Right lobe of liver (tissue), 6 donors: ENCODE data around the gene TERC. TPM values are rescaled to one million over a fixed set of nuclear protein-coding genes. Genes with fewer than 3 reads are reported as not detected.
"Not testable (repeated sequence)": the region's sequence is repeated elsewhere in the genome, so short reads cannot be mapped to it uniquely, and the experiment has no call there.

ENCODE experiments used
- ATAC-seq, 4 donors: fragments of 200-7000 bp; cut with Tn5 transposase; one replicate each; pipeline ENCODE4 v1.9.1; 2020; ENCODE audit warnings: mild to moderate bottlenecking in 4 of 4, moderate library complexity in 4 of 4
- DNase-seq, 3 donors: peaks; one replicate each; pipeline ENCODE4 v3.0.0-alpha.2; 2020
- H3K27ac ChIP-seq, 3 donors: fragments of 200-600 bp; one replicate each; pipeline ENCODE4 v1.8.0; 2022
- H3K27me3 ChIP-seq, 2 donors: fragments of 200-600 bp; one replicate each; pipeline ENCODE4 v1.8.0; 2022
- H3K36me3 ChIP-seq, 4 donors: fragments of 200-600 bp; sonication (generic) in 1 of 4; one replicate each; pipeline versions ENCODE4 v1.5.1 to v1.8.0; 2017 to 2022; ENCODE audit warnings: control low read depth in 1 of 4
- H3K4me1 ChIP-seq, 4 donors: fragments of 200-600 bp; sonication (generic) in 1 of 4; one replicate each; pipeline versions ENCODE4 v1.5.1 to v1.8.0; 2017 to 2022; ENCODE audit warnings: control low read depth in 1 of 4
- H3K4me3 ChIP-seq, 3 donors: fragments of 200-600 bp; one replicate each; pipeline ENCODE4 v1.8.0; 2022
- H3K9me3 ChIP-seq, 4 donors: fragments of 200-600 bp; sonication (generic) in 1 of 4; one replicate each; pipeline versions ENCODE4 v1.5.1 to v1.8.0; 2017 to 2022; ENCODE audit warnings: control low read depth in 1 of 4
- CTCF ChIP-seq, 4 donors: fragments of 200-600 bp in 3 of 4; fragments of 450-650 bp in 1 of 4; IDR thresholded peaks; one replicate each; pipeline versions ENCODE4 v1.5.1 to v1.8.0; 2016 to 2022; ENCODE audit warnings: antibody characterized with exemption in 4 of 4, mild to moderate bottlenecking in 2 of 4
- POLR2A ChIP-seq: fragments of 450-650 bp; IDR thresholded peaks from one replicate; pipeline ENCODE4 v1.6.1; 2017; ENCODE audit warnings: antibody characterized with exemption, mild to moderate bottlenecking
- WGBS: methylation state at CpG from one replicate; pipeline ENCODE4 v1.1.6; 2018; ENCODE audit warnings: low coverage, low lambda C conversion rate; ENCODE audit not compliant: insufficient coverage; ENCODE audit errors: missing lambda C conversion rate; 5-methylcytosine and 5-hydroxymethylcytosine counted together
- intact Hi-C, 2 donors: fragments of 100-400 bp; cut with DNase I; formaldehyde crosslinking; loops; one replicate each; pipeline versions ENCODE4 v1.11.2 to v1.14.1; 2022
- small RNA-seq, 2 experiments: library from RNA; depleted of rRNA; stranded (forward); fragments of <200 nt; gene quantifications; one replicate each; pipeline ENCODE3, GENCODE V24; 2016
- total RNA-seq, 6 experiments: library from RNA; depleted of rRNA in 2 of 6; stranded (reverse); fragments of >200 nt in 2 of 6; fragmentation: NEBNext Ultra II Directional in 3 of 6; extraction: Animal tissue kit (Norgen Biotek cat#: 25700) in 3 of 6; gene quantifications; one replicate each; pipeline versions ENCODE4 v1.1.0 to v1.2.4, GENCODE V29; 2016 to 2023
- donor health status: DM: no; HTN: yes; CAD: no.
- donor health status: DM: no; HTN: no; CAD: no.
- donor health status: DM: no; HTN: no; CAD: no.
- donor health status: DM: no; HTN: yes; CAD: no.
- donor health status: DM: no; HTN: yes; CAD: no.

The TERC gene
- total RNA-seq, 6 experiments from 2014 or later = 1.5 to 127 (median 119) TPM; not detected in 3

DNA sequence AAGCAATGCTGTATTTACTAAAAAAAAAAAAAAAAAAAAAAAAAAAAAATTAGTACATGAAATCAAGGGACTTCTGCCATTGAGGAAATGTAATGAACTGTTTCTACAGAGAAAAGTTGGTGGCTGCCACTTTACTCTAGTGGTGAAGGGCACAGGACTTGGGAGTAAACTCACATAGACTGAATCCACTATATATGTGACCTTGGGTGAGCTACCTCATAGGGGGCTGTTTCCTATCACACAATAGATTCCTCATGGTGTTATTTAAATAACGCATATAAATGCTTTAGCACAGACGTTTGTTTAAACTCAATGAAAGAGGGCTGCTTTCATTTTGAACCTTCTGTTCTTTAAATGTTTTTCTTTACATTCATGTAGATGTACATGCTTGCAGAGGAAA, 25.8 kb downstream of the TERC start:
- TF ChIP-seq CTCF (IDR thresholded peaks at IDR 0.05) (no peak), POLR2A (no peak)
- H3K27me3 ChIP-seq = no peaks in the 10 kb centered on the region
- no peak overlapping the region for H3K4me3 ChIP-seq
- no peaks in the 10 kb centered on the region for H3K4me1 ChIP-seq
- WGBS = 44% methylated on average over 2 of the region's 2 CpGs
- intact Hi-C loops = no loop called here
- no peak for ATAC-seq
- no peaks in the 10 kb centered on the region for H3K9me3 ChIP-seq
- no peak overlapping the region for H3K27ac ChIP-seq
- no peaks in the 10 kb centered on the region for H3K36me3 ChIP-seq
- DNase-seq = no peak

GRCh38 chr3:169731857-169732256, 33.0 kb downstream of the TERC start:
- H3K27ac ChIP-seq, ATAC-seq, H3K4me1 ChIP-seq, H3K36me3 ChIP-seq, H3K27me3 ChIP-seq, intact Hi-C loops, DNase-seq, H3K4me3 ChIP-seq, H3K9me3 ChIP-seq: not testable (repeated sequence)

- ATAC-seq (no peak), DNase-seq (no peak)
- Histone ChIP-seq H3K36me3 (no peaks in the 10 kb centered on the region), H3K4me3 (no peak overlapping the region), H3K27me3 (no peaks in the 10 kb centered on the region), H3K27ac (no peak overlapping the region), H3K9me3 (no peaks in the 10 kb centered on the region), H3K4me1 (no peaks in the 10 kb centered on the region)
- intact Hi-C loops = no loop called here
- TF ChIP-seq CTCF (IDR thresholded peaks at IDR 0.05) (no peak), POLR2A (no peak)
Measured at GRCh38 chr3:169722724-169723123, 42.1 kb downstream of the TERC start.

DNA sequence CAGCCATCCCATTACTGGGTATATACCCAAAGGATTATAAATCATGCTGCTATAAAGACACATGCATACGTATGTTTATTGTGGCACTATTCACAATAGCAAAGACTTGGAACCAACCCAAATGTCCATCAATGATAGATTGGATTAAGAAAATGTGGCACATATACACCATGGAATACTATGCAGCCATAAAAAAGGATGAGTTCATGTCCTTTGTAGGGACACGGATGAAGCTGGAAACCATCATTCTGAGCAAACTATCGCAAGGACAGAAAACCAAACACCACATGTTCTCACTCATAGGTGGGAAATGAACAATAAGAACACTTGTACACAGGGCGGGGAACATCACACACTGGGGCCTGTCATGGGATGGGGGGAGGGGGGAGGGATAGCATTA, 46.4 kb downstream of the TERC start:
- H3K27me3 ChIP-seq, H3K9me3 ChIP-seq, H3K4me3 ChIP-seq, H3K36me3 ChIP-seq, H3K4me1 ChIP-seq, ATAC-seq, DNase-seq, H3K27ac ChIP-seq, intact Hi-C loops: not testable (repeated sequence)
- WGBS = 75% methylated on average over 4 of the region's 4 CpGs

Small RNA genes lying within 50 kb of the gene (small RNA-seq; reads per million reads assigned to genes)
- gene RNU6-637P = 0 reads per million in 2 experiments

Other genes with a start within 250 kb of the TERC start
- 1 to 10 TPM; 1.1 to 2.9 (median 1.8) TPM for gene MECOM, start 101.3 kb downstream of the TERC start, total RNA-seq
- 1 to 10 TPM; 1.1 to 2.3 (median 1.6) TPM for gene ACTRT3, start 4.5 kb upstream of the TERC start, total RNA-seq
- gene MYNN, start 8.3 kb upstream of the TERC start, total RNA-seq = 1 to 10 TPM; 5.6 to 6.7 (median 5.9) TPM
- not detected for gene LRRIQ4, start 47.8 kb upstream of the TERC start, total RNA-seq
- 1 to 10 TPM in 1 of 6 experiments, under 1 TPM in 4, not detected in 1; 0.06 to 1.9 (median 0.60) TPM for gene LRRC34, start 47.8 kb upstream of the TERC start, total RNA-seq
- gene LRRC31, start 104.9 kb upstream of the TERC start, total RNA-seq = 1 to 10 TPM in 5 of 6 experiments, under 1 TPM in 1; 0.78 to 5.0 (median 2.2) TPM
- not detected for gene SAMD7, start 146.5 kb upstream of the TERC start, total RNA-seq
- 100 to 1,000 TPM in 3 of 6 experiments, 10 to 100 TPM in 3; 38.5 to 133 (median 96.5) TPM for gene SEC62, start 201.7 kb upstream of the TERC start, total RNA-seq